K562 (cell line): ENCODE data around the gene MAS1L. TPM values are rescaled to one million over a fixed set of nuclear protein-coding genes. Genes with fewer than 3 reads are reported as not detected.
"Not testable (repeated sequence)": the region's sequence is repeated elsewhere in the genome, so short reads cannot be mapped to it uniquely, and the experiment has no call there.

Source experiments
- ATAC-seq: fragments of 200-7000 bp; cut with Tn5 transposase; 3 replicates; pipeline ENCODE4 v1.9.1; 2020; ENCODE audit warnings: moderate library complexity
- BruUV-seq: library from RNA; stranded (reverse); fragments of 400-500 nt; replicated peaks from 2 replicates; lab custom pipeline; 2021; lab: Mats Ljungman, UMichigan
- CTCF ChIA-PET: fragments of 300-600 bp; formaldehyde crosslinking; extraction: SDS; loops from one replicate; lab custom pipeline; 2021; ENCODE audit warnings: low intra/inter-chr PET ratio; lab: Yijun Ruan, JAX
- POLR2A ChIA-PET: fragments of 300-600, 350-650 bp; sonication (Branson Sonifier 250); formaldehyde crosslinking; extraction: SDS; loops from one replicate; lab custom pipeline; 2021; ENCODE audit warnings: antibody characterized with exemption, inconsistent platforms; lab: Yijun Ruan, JAX
- DNase-seq, 4 experiments: peaks; one replicate each; pipeline versions ENCODE4 v3.0.0 to v3.0.0-alpha.2; 2011 to 2018; ENCODE audit warnings: low spot score in 3 of 4, mixed read lengths in 3 of 4; ENCODE audit errors: extremely low read depth in 1 of 4
- FAIRE-seq: peaks from 2 replicates; lab custom pipeline; 2011; peaks lifted over from hg19 to GRCh38; lab: Jason Lieb, UNC
- H2AFZ ChIP-seq: 2 replicates; pipeline ENCODE4 v1.6.0; 2011; ENCODE audit warnings: low read depth, low read length, control low read depth, inconsistent platforms
- H3K27ac ChIP-seq: fragments of 200-600 bp; 3 replicates; pipeline ENCODE4 v1.8.0; 2011; ENCODE audit warnings: low read depth, mild to moderate bottlenecking, control low read depth, inconsistent platforms, low read length, moderate library complexity, mixed read lengths; ENCODE audit errors: extremely low read depth
- H3K27me3 ChIP-seq, 2 experiments: fragments of 300-600 bp in 1 of 2; 2 replicates in 1 of 2; 3 replicates in 1 of 2; pipeline versions ENCODE4 v1.6.0 to v1.8.0; 2011; ENCODE audit warnings: inconsistent platforms in 2 of 2, low read length in 2 of 2, mild to moderate bottlenecking in 1 of 2, mixed read lengths in 1 of 2, moderate library complexity in 1 of 2; ENCODE audit not compliant: control insufficient read depth in 2 of 2, insufficient read depth in 2 of 2
- H3K36me3 ChIP-seq: fragments of 300-600 bp; 3 replicates; pipeline ENCODE4 v1.8.0; 2011; ENCODE audit warnings: mild to moderate bottlenecking, low read length, inconsistent platforms; ENCODE audit not compliant: control insufficient read depth, insufficient read depth
- H3K4me1 ChIP-seq, 2 experiments: fragments of 200-600 bp in 1 of 2; replicated peaks in 1 of 2; 2 replicates in 1 of 2; 3 replicates in 1 of 2; pipeline versions ENCODE4 v1.5.1 to v1.8.0; 2011; ENCODE audit warnings: inconsistent platforms in 2 of 2, low read length in 2 of 2, mild to moderate bottlenecking in 1 of 2, mixed read lengths in 1 of 2, moderate library complexity in 1 of 2; ENCODE audit not compliant: control insufficient read depth in 2 of 2, insufficient read depth in 2 of 2
- H3K4me2 ChIP-seq: 2 replicates; pipeline ENCODE4 v1.6.1; 2011; ENCODE audit warnings: low read length, control low read depth, inconsistent platforms, mixed read lengths; ENCODE audit not compliant: insufficient read depth
- H3K4me3 ChIP-seq: fragments of 200-600 bp; sonication (generic), shearing (Covaris generic); 2 replicates; pipeline ENCODE4 v1.5.1; 2016; ENCODE audit warnings: control low read depth, inconsistent platforms
- H3K79me2 ChIP-seq: fragments of 200-600 bp; 3 replicates; pipeline ENCODE4 v1.8.0; 2011; ENCODE audit warnings: low read length, inconsistent platforms; ENCODE audit not compliant: control insufficient read depth, insufficient read depth
- H3K9ac ChIP-seq, 2 experiments: 2 replicates each; pipeline versions ENCODE4 v1.6.0 to v1.6.1; 2011; ENCODE audit warnings: low read depth in 2 of 2, low read length in 2 of 2, control low read depth in 1 of 2, inconsistent platforms in 1 of 2, mild to moderate bottlenecking in 1 of 2, mixed read lengths in 1 of 2; ENCODE audit not compliant: insufficient read depth in 1 of 2
- H3K9me1 ChIP-seq: one replicate; pipeline ENCODE4 v1.6.0; 2011; ENCODE audit warnings: inconsistent platforms, mild to moderate bottlenecking, low read length, moderate library complexity; ENCODE audit not compliant: control insufficient read depth, insufficient read depth
- H3K9me3 ChIP-seq: replicated peaks from 2 replicates; pipeline ENCODE4 v1.5.1; 2011; ENCODE audit warnings: low read depth, low read length, inconsistent platforms; ENCODE audit not compliant: control insufficient read depth, insufficient read depth
- H4K20me1 ChIP-seq: replicated peaks from 2 replicates; pipeline ENCODE4 v1.6.1; 2011; ENCODE audit warnings: low read length, inconsistent platforms, mixed read lengths; ENCODE audit not compliant: control insufficient read depth, insufficient read depth
- TARDBP ChIP-seq: fragments of 450-650 bp; IDR thresholded peaks from 2 replicates; pipeline ENCODE4 v1.6.1; 2016
- ZNF431 ChIP-seq: sonication (generic); formaldehyde crosslinking; IDR thresholded peaks from 2 replicates; pipeline ENCODE4 v1.8.0; 2022; ENCODE audit warnings: mild to moderate bottlenecking, missing genetic modification reagents
- WGBS: fragments of 100-300 bp; shearing (Covaris generic); methylation state at CpG from one replicate; pipeline ENCODE4 v1.1.6; 2016; ENCODE audit warnings: low coverage, mixed read lengths; ENCODE audit not compliant: insufficient coverage; ENCODE audit errors: missing lambda C conversion rate; 5-methylcytosine and 5-hydroxymethylcytosine counted together
- in situ Hi-C: fragments of 300-500 bp; cut with MboI; formaldehyde crosslinking; loops from 4 replicates; pipeline ENCODE4 v1.15.0; 2018; ENCODE audit warnings: inconsistent platforms, mixed read lengths
- intact Hi-C: fragments of 100-400 bp; cut with micrococcal nuclease; formaldehyde crosslinking; loops from 2 replicates; pipeline ENCODE4 v1.14.2; 2022
- polyA plus RNA-seq, 8 experiments: library from polyadenylated mRNA; depleted of rRNA in 4 of 8; stranded (reverse) in 5 of 8; unstranded in 3 of 8; fragments of >200 nt; fragmentation: Nextera tagmentation in 2 of 8; fragmentation: Illumina TruSeq in 1 of 8; extraction: Ambion mirVana in 2 of 8; extraction: Trizol in 1 of 8; gene quantifications; 2 replicates each; pipeline versions ENCODE4 v1.2.1 to v1.2.3, GENCODE V29; 2011 to 2014; ENCODE audit warnings: inconsistent platforms in 1 of 8, missing spikeins in 1 of 8
- total RNA-seq, 7 experiments: library from RNA; depleted of rRNA in 6 of 7; stranded (reverse); fragments of >200 nt in 6 of 7; fragmentation: Illumina TruSeq in 2 of 7; extraction: Trizol in 2 of 7; gene quantifications; 2 replicates each; pipeline versions ENCODE4 v1.2.1 to v1.2.3, GENCODE V29; 2011 to 2021; ENCODE audit warnings: low replicate concordance in 1 of 7

Gene MAS1L
- total and polyA plus RNA-seq, 9 of the 15 experiments (the other 6 are each of a cell fraction or from before 2014, with no cell fraction given) = not detected

DNA sequence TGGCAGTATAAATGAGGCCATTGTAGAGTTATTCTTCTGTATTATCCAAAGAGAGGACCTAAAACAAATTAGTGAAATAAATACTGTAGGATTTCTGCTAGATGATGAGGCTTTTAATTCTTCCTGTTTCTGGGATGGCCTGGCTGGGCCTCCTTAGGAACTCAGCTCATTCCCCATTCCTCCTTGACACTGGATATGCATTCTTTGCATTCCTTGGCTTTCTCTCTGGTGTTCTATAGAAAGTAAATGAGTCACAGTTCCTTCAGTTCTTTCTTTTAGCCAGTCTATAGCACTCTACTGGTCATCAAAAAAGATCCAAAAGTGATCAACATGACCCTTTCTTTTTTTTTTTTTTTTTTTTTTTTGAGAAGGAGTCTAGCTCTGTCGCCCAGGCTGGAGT, 40.1 kb downstream of the MAS1L start:
- H3K79me2 ChIP-seq = no peaks in the 10 kb centered on the region
- DNase-seq (no peak), ATAC-seq (no peak)
- in situ Hi-C loops = no loop called here
- H3K9me3 ChIP-seq = no peaks in the 10 kb centered on the region
- H3K9ac ChIP-seq = no peak overlapping the region
- no peaks in the 10 kb centered on the region for H3K9me1 ChIP-seq
- no peaks in the 10 kb centered on the region; a peak in 1 of 5 replicates for H3K27me3 ChIP-seq
- H3K4me3 ChIP-seq = no peak overlapping the region
- no peak overlapping the region for H2AFZ ChIP-seq
- 0% methylated on average over 1 of the region's 1 CpG for WGBS
- no peak overlapping the region for H3K4me2 ChIP-seq
- H3K4me1 ChIP-seq = no peaks in the 10 kb centered on the region
- POLR2A ChIA-PET = no interaction called here
- no peak overlapping the region for H3K27ac ChIP-seq
- H3K36me3 ChIP-seq = no peaks in the 10 kb centered on the region
- intact Hi-C loops = no loop called here
- no peak for TF ChIP-seq TARDBP
- TF ChIP-seq, all 486 proteins: peak for 0
- FAIRE-seq = no peak
- H4K20me1 ChIP-seq = no peaks in the 10 kb centered on the region
- BruUV-seq = no TSS peak
- CTCF ChIA-PET = no interaction called here

DNA sequence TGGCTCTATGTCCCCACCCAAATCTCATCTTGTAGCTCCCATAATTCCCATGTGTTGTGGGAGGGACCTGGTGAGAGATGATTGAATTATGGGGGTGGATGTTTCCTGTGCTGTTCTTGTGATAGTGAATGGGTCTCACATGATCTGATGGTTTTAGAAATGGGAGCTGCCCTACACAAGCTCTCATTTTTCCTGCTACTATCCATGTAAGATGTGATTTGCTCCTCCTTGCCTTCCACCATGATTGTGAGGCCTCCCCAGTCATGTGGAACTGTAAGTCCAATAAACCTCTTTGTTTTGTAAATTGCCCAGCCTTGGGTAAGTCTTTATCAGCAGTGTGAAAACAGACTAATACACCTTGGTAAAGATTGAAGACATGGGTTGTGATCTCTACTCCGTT, 43.7 kb downstream of the MAS1L start:
- BruUV-seq, FAIRE-seq, DNase-seq, H3K27ac ChIP-seq, H3K4me3 ChIP-seq, H3K9me3 ChIP-seq, H3K9me1 ChIP-seq, H3K4me2 ChIP-seq, CTCF ChIA-PET, H3K79me2 ChIP-seq, H4K20me1 ChIP-seq, intact Hi-C loops, H3K4me1 ChIP-seq, ATAC-seq, POLR2A ChIA-PET, H3K9ac ChIP-seq, in situ Hi-C loops, H3K36me3 ChIP-seq, H2AFZ ChIP-seq: not testable (repeated sequence)
- WGBS = 0% methylated on average over 1 of the region's 1 CpG
- H3K27me3 ChIP-seq = peaks cover 0 to 11% of the 10 kb centered on the region in 2 experiments; a peak in 3 of 5 replicates
- TF ChIP-seq ZNF431 = peak; percentile 91
